RPMI8226 (cell line): ENCODE measurements around the gene ADARB2.

Source experiments
- DNase-seq: peaks from one replicate; pipeline ENCODE4 v3.0.0-alpha.2; 2015

ADARB2 gene

DNA sequence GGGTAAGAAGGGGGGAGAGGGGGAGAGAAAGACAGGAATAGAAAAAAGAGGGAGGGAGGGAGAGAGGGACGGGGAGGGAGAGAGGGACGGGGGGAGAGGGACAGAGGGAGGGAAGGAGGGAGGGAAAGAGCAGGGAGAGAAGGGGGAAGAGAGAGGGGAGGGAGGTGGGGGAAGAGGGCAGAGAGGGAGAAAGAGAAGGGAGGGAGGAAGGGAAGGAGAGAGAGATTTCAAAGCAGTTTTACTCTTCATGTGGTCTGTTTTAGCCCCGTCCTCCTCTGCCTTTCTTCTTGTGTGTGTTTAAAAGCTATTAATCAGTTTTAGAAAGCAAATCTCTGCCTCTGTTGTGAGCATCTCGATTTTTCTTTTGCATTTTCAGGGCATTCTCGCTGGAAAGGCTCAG lies 444.2 kb downstream of the ADARB2 start:
- no peak for DNase-seq

DNA sequence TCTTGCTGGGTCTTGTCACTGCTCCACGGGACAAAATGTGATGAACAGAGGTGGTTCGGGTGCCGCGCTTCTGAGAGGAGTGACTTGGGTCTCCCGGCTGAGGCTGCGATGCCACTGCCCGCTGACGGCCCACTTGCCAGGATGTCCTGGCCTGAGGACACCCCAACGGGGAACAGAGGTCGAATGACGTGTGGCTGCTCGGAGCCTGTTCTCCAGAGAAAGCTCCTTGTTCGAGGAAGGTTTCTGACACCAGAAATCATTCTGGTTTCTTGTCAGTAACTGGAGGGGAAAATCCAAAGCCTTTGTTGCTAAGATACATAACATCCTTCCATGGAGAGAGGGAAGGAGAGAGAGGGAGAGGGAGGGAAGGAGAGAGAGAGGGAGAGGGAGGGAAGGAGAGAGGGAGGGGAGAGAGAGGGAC lies 444.7 kb downstream of the ADARB2 start:
- no peak for DNase-seq

DNA sequence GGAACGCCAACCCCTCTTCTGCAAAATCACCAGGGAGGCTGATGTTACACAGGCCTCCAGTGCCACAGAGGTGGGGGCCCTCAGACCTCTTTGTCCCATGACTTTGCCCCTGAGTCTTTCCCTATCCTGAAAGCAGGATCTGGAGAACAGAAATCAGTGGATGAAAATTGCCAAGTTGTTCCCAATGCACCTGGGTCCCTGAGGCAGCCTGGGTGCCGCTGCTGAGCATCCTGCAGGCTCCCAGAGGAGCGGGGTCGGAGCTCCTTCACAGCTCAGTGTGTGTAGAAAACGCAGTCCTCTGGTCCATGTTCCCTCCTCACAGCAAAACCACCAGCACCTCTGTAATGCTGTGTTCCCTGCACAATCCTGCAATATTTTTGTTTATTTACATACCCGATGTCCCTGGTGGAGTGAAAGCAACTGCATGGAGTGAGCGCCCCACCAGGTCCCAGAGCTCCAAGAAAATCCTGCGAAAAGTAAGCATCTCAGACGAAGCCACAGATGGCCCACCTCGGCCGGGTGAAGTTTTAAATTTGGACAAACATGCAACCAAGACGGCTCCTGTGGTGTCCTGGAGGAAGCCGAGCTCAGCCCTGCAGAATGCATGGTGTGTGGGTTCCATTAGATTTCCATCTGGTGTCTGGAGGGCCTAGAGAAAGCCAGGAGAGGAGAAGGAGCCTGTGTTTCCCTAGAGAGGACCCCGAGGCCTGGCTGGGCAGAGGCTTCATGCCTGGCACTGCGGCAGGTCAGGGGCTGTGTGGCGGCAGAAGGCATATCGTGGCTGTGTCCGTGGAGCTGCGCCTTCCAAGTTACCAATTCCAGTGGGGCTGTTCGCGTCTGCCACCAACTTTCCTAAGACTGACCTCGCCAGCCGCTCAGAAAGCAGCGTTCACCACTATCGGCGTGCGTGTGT lies 445.9 kb downstream of the ADARB2 start:
- DNase-seq: no peak

DNA sequence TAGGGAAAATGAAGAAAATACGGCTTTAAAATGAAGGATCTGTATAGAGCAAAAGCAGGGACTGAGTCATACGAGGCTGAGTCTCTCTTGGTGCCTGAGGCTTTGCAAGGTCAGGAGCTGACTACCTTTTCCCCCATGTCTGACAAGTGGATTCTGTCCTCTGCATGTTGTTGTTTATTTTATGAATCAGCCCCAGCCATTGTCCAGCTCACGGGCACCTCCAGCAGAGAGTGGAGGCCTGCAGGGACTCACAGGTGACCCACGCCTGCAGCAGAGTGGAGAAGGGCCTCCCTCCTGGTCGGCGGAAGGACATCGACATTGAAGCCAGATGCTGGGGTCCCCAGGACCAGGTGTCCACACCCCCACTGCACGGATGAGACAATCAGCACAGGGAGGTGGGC lies 447.3 kb downstream of the ADARB2 start:
- DNase-seq: no peak

DNA sequence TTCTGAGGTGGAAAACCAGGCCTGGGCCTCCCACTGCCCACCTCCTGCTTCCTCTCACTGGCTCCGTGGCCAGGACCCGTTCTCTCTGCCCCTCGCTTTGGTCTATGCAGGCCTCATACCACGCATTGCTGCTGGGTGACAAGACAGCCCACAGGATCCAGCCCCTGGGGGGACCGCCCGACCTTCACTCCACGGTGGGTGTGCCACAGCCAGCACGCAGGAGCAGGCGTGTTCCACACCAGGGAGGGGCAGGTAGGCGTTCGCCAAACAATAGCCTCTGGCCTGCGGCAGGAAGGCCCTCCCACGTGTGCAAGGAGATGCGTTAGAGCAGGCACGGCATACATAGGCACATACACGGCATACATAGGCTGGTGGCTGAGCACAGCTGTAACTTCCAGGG lies 447.7 kb downstream of the ADARB2 start:
- DNase-seq: no peak

DNA sequence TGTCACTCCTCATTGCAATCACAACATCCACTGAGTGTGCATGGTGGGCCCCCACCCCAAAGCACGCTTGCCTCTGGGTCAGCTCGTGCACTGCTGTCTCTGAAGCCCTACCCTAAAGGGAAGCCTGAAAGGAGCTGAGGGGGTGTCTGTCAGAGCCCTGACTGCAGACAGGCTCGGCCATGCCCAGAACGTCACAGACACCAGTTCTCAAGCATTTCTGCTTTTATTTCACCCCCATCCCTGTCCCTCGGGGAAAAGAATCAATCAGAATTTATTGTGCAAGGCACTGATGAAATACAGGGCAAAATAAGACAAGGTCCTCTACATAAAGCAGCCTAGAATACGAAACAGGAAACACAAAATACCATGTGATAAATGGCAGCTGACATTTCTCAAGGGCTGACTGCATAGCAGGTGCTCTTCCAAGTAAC lies 449.3 kb downstream of the ADARB2 start:
- DNase-seq: no peak

DNA sequence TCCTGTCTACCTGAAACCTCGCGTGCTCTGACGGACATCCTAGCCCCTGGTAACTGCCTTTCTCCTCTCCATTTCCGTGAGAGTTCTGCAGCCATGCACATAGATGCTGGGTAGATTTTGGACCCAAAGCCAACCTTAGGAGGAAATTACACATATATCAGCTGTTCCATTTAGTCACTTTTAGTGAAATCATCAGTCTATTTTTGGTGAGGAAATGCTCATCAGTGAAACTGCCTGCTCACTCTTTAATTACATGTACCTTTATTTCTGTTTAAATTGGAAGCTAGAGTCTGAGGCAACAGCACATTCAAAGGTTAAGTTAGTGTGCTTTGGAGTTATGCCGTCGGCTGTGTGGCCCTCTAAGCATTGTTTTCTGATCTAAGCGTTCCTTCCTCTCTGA lies 449.8 kb downstream of the ADARB2 start:
- DNase-seq: no peak

DNA sequence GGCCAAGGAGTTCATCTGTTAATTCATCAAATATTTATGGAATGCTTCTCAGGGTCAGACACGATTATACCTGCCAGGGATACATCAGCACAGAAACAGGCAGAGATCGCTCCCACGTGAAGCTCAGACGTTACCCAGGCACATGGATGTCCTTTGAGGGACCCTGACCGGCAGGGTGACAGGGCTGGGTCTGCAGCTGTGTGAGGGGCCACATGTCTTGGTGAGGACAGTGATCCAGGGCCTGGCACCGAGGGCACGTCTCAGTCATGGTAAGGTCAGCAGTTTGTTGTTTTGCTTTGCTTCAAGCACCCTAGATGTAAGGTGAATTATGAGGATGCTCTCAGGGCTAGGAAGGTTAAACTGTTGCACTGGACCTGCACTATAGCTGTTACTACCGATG lies 453.2 kb downstream of the ADARB2 start:
- no peak for DNase-seq

DNA sequence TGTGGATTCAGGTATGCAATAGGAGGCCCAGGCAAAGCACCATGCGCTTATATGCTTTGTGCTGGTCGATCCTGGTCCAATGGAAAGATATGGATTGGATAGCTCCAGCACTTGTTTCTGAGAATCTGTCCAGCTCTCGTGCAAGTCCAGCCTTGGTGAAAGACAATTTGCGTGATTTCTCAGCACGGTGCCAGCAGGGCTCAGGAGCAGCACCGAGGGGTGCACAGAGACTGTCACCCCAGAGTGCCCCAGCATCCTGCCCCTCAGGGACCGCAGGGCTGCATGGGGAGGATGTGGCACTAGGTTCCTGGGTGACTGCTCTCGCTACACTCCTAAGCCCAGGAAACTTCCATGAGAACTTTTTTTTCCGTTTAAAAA lies 455.9 kb downstream of the ADARB2 start:
- no peak for DNase-seq

DNA sequence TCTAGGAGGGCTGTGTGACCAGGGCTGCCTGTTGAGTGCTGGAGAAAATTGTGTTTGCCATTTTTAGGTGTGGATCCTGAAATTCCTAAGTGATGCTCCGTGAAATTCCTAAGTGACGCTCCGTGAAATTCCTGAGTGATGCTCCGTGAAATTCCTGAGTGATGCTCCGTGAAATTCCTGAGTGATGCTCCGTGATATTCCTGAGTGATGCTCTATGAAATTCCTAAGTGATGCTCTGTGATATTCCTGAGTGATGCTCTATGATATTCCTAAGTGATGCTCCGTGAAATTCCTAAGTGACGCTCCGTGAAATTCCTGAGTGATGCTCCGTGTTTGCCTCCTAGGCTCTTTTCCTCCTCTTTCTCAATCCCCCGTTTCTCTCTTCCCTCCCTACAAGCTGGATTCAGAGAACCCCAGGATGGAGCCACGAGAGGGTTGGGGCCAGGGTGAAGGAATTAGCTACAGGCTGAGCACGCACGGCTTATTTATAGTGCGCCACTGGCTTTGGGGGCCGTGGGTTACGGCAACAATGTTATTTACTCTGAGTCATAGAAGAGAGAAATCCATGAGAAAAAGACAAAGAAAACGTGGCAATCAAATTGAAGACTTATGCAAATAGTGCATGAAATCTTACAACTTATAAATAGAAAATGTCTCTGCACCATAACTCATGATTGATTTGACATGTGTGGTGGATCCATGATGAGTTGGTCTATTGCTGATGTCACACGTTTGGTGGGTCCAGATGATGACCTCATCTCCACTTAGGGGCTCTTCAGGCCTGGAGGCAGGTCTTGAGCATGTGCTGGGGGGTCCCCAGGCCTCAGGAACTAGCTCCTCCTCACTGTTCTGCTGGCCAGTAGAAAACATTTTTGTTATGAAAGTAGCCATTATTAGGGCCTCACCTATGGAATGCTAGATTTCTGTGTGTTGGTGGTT lies 456.6 kb downstream of the ADARB2 start:
- no peak for DNase-seq

DNA sequence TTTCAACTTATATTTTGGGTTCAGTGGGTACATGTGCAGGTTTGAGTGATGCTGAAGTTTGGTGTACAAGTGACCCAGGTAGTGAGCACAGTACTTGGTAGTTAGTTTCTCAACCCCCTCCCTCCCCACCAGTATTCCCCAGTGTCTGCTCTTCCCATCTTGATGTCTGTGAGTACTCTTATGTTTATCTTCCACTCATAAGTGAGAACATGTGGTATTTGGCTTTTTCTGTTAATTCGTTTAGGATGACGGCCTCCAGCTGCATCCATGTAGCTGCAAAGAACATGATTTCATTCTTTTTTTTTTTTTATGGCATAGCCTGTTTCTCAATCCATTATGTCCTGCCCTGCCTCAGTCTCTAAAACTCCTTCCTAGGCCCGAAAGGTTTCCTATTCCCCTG lies 459.0 kb downstream of the ADARB2 start:
- DNase-seq: no peak

DNA sequence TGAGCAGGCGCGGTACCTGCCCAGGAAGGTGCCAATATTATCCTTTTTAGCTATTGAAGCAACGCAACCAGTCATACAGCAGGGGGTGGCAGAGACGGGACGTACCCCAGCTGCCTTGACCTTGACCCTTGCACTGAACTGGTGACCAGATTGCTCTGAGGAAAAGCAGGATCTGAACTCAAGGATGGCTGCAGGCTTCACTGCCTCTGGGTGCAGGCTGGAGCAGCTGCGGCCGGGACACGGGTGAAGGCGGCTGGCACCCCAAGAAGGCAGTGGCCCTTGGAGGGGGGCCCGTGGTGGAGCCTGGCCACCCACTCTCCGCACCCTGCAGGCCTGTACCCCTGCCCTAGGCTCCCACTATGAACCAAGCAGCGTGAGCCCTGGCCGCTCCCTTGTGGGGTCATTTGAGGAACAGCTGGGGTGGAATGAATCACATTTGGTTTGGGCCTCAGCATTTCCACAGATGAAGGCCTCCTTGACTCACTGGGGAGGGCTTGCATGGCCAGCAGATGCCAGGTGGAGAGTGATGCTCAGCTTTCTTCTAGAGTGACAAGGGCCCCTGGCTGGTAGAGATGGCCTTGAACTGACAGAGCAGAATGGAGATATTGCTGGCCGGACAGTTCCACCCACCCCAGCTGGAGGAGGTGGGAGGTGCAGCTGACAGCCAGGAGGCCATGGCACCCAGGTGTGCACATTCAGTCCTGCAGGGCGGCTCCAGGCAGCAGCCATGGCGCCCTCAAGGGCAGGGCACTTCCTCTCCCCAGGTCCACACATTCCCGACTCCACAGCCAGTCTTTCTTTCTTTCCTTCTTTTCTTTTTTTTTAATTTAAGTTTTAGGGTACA lies 462.4 kb downstream of the ADARB2 start:
- DNase-seq: no peak

DNA sequence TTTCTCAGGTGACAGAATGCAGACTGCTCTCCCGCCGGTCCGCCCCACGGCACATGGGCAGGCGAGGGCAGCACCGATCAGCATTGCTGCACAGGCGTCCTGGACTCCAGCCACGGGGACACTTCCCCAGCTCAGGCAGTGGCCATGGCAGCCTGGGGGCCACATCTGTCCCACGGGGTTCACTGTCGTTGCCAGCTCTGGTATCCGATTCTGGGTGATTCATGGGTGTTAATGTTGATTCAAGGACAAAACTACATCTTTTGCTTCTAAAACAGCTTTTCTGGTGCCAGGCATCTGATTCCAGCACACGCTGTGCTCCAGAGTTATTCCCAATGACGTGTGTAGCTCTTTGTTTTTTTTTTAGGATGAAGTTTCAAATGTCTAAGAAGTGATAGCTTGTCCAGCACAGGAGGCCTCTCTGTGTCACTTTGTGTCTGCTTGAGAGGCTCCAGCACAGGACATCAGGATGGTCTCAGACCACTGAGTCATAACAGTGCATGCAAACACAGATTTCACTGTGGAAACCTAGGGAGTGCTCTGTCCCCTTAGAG lies 463.1 kb downstream of the ADARB2 start:
- no peak for DNase-seq

DNA sequence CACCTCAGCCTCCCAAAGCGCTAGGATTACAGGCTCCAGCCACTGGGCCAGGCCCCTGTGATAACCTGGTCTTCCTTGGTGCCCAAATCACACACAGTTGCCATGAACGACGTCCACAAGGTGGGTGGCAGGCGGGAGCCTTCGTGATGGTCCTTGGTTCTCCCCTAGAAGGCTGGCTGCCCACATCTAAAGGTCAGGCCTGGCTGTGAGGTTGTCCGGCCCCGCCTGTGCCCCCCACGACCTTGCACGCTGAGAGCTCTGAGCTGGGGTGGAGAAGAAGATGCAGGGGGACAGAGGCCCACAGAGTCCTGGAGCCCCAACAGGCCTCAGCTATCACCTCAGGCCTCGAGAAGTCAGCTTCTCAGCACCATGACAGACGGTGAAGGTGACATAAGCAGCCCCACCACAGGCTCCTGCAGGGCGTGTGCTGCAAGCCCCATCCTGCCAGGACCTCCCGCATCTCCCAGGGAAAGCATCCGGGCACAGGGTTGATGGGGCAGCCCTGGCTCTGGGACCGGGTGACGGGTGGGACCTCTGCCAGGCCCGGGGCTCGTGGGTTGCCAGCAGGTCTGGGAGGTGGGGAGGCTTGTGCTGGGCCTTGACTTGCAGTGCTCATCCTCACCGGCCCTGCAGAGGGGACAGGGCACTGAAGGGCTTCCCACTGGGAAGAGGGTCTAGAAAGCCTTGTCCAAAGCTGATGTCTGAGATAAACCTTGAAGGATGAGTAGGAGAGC lies 463.8 kb downstream of the ADARB2 start:
- no peak for DNase-seq

DNA sequence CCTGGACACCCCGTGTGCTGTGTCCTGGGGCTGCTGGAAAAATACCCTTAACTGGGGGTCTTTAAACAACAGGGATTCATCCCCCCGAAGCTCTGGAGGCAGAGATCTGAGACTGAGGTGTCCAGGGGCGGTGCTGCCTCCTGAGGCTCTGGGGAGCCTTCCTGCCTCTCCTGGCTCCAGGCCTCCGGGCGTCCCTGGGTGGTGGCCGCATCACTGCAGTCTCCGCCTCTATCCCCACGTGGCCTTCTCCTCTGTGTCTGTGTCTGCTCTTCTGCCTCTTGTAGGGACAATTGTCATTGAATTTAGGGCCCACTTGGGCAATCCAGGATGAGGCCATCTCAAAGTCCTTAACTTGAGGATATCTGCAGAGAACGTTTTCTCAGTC lies 464.6 kb downstream of the ADARB2 start:
- DNase-seq: no peak

DNA sequence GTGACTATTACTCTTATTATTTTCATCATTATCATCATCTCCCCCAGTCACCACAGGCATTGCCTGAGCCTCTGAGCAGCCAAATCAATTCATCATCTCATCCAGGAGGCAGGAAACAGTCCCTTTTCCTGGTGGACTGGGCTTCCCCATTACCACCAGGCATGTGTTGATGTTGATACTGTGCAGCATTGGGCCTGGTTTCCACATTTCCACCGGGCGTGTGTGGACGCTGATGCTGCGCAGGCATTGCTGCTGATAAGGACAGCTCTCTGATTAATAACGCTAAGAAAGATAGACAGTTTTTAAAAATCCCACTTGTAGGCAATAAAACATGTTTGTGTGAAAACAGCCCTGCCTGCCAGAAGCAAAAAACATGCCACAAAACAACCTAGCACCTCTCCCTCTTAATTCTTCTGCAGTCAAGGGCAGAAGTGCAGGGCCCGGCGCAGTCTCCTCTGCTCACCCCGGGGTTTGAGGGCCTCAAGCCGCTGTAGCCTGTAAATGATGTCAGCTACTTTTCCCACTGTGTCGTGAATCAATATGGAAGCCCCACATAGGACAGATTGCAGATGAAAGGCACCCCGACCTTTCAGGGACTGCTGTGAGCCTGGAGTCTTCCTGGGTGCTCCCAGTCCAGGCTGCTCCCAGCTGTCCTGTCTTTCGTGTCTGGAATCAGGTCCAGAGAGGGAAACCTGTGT lies 465.1 kb downstream of the ADARB2 start:
- DNase-seq: no peak

DNA sequence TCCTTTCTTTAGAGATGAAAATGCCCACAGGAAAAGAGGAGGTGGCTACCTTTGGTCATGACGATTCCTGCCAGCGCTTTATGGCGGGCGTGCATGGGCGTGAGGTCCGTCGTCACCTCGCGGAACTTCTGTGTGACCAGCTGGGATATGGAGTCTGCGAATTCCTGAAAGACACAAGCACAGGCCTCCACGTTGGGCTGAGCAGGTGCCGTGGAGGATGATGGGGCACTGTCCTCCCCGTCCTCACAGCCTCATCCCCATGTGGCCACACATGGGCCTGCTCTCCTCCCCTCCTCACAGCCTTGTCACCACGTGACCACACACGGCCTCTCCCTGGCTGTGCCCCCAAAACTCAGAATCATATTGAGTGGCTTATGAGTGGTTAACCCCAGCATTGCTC lies 466.4 kb downstream of the ADARB2 start:
- no peak for DNase-seq

DNA sequence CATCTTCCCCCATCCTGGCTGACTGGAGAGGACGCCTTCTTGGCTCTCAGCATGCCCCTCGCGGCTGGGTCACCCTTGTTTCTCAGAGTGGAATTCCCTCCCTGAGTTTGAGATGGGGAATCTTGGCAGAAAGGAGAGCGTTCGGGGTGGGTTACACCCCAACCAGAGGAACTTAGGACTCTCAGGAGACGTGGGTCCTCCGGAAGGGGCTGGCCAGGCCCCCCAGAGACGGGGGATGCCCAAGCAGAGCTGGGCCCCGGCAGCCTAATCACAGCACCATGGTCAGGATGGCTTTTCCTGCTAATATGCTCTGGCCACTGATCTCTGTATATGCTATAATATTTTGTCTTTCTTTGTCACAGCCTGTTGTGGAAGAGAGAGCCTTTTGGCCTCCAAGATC lies 466.8 kb downstream of the ADARB2 start:
- DNase-seq: no peak

DNA sequence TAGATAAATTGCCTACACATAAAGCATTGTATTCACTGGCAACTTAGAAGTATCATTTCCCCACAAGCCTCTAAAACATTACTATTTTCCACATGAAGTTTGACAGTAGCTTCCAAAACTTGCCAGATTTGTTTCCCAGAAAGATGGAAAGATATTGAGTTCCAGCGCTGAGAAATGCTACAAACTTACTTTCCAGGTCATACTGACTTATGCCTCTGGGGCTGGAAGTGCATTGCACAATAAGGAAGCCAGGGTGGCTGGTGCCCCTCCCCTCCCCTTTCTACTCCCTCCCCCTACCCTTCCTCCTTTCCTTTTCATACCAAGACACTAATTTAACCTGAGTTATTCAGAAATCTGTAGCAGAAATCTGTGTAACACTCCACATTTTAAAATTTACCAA lies 468.5 kb downstream of the ADARB2 start:
- no peak for DNase-seq

DNA sequence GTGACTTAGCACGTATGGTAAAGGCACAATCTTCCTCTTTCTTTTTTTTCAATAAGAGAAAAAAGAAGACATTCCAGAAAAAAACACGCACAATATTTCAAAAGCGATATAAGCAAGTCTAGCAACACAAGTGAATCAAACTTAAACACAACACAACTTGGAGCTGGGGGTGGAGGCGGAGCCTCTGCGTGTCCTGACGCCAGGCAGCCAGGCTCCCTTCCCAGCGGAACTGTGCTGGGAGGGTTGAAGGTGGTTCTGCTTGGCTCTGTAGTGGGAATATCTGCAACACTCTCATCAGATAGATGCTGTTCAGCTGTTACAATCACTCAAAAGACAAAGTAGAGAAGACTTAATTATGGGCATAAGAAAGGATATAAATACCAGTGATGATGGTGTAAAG lies 469.8 kb downstream of the ADARB2 start:
- no peak for DNase-seq

DNA sequence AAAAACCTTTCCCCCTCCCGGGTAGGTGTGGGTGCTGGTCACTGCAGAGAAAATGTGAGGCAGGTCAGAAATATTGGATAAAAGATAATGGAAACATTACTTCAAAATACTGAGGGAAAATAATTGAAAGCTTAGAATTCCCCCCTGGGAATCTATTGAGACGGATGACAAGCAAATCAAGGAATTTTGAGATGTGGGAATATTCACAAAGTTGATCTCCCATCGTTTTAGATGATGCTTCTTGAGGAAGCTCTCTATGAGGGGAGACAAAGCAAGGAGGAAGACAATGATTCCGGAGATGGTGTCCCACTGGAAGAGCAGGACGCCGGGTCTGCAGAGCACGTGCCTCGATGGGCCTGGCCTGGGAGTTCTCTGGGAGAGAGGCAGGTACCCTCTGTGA lies 470.2 kb downstream of the ADARB2 start:
- DNase-seq: no peak
